ENCODE results near the gene MYCBPAP.

DNA sequence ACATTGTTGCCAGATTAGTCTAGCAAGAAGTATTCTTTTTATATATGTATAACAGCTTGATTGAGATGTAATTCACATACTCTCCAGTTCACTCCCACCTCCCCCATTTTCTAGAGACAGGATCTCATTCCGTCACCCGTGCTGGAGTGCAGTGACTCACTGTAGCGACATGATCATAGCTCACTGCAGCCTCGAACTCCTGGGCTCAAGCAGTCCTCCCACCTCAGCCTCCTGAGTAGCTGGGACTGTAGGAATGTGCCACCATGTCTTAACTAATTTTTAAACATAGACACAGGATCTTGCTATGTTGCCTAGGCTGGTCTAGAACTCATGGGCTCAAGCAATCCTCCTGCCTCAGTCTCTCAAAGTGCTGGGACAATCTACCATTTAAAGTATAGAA, 32.9 kb upstream of the MYCBPAP start:
- TF ChIP-seq POLR2A (IDR thresholded peaks at IDR 0.05; ENCODE audit: borderline replicate concordance, extremely low read depth, insufficient read depth, insufficient read length) (no peak), ELF1 (IDR thresholded peaks at IDR 0.05; ENCODE audit: borderline replicate concordance, low read depth) (no peak)
- TF ChIP-seq, protein P1, sequence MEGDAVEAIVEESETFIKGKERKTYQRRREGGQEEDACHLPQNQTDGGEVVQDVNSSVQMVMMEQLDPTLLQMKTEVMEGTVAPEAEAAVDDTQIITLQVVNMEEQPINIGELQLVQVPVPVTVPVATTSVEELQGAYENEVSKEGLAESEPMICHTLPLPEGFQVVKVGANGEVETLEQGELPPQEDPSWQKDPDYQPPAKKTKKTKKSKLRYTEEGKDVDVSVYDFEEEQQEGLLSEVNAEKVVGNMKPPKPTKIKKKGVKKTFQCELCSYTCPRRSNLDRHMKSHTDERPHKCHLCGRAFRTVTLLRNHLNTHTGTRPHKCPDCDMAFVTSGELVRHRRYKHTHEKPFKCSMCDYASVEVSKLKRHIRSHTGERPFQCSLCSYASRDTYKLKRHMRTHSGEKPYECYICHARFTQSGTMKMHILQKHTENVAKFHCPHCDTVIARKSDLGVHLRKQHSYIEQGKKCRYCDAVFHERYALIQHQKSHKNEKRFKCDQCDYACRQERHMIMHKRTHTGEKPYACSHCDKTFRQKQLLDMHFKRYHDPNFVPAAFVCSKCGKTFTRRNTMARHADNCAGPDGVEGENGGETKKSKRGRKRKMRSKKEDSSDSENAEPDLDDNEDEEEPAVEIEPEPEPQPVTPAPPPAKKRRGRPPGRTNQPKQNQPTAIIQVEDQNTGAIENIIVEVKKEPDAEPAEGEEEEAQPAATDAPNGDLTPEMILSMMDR (IDR thresholded peaks at IDR 0.05 in 2 of 3, conservative IDR thresholded peaks at IDR 0.05 in 1 of 3; ENCODE audit: borderline replicate concordance in 1 of 3, insufficient read depth in 1 of 3, low read depth in 2 of 3, low read length in 2 of 3): no peak
- TF ChIP-seq, protein P2, sequence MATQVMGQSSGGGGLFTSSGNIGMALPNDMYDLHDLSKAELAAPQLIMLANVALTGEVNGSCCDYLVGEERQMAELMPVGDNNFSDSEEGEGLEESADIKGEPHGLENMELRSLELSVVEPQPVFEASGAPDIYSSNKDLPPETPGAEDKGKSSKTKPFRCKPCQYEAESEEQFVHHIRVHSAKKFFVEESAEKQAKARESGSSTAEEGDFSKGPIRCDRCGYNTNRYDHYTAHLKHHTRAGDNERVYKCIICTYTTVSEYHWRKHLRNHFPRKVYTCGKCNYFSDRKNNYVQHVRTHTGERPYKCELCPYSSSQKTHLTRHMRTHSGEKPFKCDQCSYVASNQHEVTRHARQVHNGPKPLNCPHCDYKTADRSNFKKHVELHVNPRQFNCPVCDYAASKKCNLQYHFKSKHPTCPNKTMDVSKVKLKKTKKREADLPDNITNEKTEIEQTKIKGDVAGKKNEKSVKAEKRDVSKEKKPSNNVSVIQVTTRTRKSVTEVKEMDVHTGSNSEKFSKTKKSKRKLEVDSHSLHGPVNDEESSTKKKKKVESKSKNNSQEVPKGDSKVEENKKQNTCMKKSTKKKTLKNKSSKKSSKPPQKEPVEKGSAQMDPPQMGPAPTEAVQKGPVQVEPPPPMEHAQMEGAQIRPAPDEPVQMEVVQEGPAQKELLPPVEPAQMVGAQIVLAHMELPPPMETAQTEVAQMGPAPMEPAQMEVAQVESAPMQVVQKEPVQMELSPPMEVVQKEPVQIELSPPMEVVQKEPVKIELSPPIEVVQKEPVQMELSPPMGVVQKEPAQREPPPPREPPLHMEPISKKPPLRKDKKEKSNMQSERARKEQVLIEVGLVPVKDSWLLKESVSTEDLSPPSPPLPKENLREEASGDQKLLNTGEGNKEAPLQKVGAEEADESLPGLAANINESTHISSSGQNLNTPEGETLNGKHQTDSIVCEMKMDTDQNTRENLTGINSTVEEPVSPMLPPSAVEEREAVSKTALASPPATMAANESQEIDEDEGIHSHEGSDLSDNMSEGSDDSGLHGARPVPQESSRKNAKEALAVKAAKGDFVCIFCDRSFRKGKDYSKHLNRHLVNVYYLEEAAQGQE (IDR thresholded peaks at IDR 0.05; ENCODE audit: low read depth): no peak
